Spleen (tissue), 11 donors: Measurements from ENCODE around the gene PSENEN. TPM values are rescaled to one million over a fixed set of nuclear protein-coding genes. Genes with fewer than 3 reads are reported as not detected.

Experiments used
- DNase-seq: peaks from one replicate; pipeline ENCODE4 v3.0.0-alpha.2; 2020
- H3K27ac ChIP-seq, 8 donors: fragments of 200-600 bp; sonication (generic) in 7 of 8; 1 replicate in 4 of 8; 2 replicates in 4 of 8; pipeline versions ENCODE4 v1.5.0 to v1.8.0; 2016 to 2021; ENCODE audit warnings: inconsistent platforms in 4 of 8, mild to moderate bottlenecking in 4 of 8, moderate library complexity in 1 of 8
- H3K27me3 ChIP-seq, 7 donors: fragments of 200-600 bp; sonication (generic) in 6 of 7; replicated peaks in 1 of 7; 1 replicate in 4 of 7; 2 replicates in 3 of 7; pipeline versions ENCODE4 v1.5.0 to v1.8.0; 2016 to 2021; ENCODE audit warnings: inconsistent platforms in 3 of 7, mild to moderate bottlenecking in 1 of 7
- H3K36me3 ChIP-seq, 6 donors: fragments of 200-600 bp; sonication (generic) in 5 of 6; 1 replicate in 4 of 6; 2 replicates in 2 of 6; pipeline versions ENCODE4 v1.5.0 to v1.8.0; 2016 to 2021; ENCODE audit warnings: inconsistent platforms in 2 of 6
- H3K4me1 ChIP-seq, 6 donors: fragments of 200-600 bp; sonication (generic) in 5 of 6; 1 replicate in 3 of 6; 2 replicates in 3 of 6; pipeline versions ENCODE4 v1.5.0 to v1.8.0; 2016 to 2021; ENCODE audit warnings: inconsistent platforms in 3 of 6
- H3K4me3 ChIP-seq, 8 donors: fragments of 200-600 bp; sonication (generic) in 7 of 8; 1 replicate in 4 of 8; 2 replicates in 4 of 8; pipeline versions ENCODE4 v1.5.0 to v1.8.0; 2016 to 2021; ENCODE audit warnings: inconsistent platforms in 4 of 8, mild to moderate bottlenecking in 4 of 8, moderate library complexity in 2 of 8
- H3K9me3 ChIP-seq, 8 donors: fragments of 200-600 bp; sonication (generic) in 7 of 8; 1 replicate in 4 of 8; 2 replicates in 4 of 8; pipeline versions ENCODE4 v1.5.0 to v1.8.0; 2016 to 2021; ENCODE audit warnings: inconsistent platforms in 4 of 8
- POLR2A ChIP-seq, 3 donors: fragments of 450-650 bp; IDR thresholded peaks; one replicate each; pipeline ENCODE4 v1.5.1; 2017; ENCODE audit warnings: antibody characterized with exemption in 3 of 3, mild to moderate bottlenecking in 1 of 3
- POLR2AphosphoS5 ChIP-seq, 3 donors: sonication (generic); formaldehyde crosslinking; IDR thresholded peaks; one replicate each; pipeline ENCODE4 v1.5.1; 2017; ENCODE audit warnings: antibody characterized with exemption in 3 of 3
- WGBS, 5 donors: extraction: QIAGEN DNeasy Blood & Tissue Kit in 3 of 5; methylation state at CpG; one replicate each; pipeline versions ENCODE4 v1.1.5 to v1.1.7; 2013 to 2018; 5-methylcytosine and 5-hydroxymethylcytosine counted together
- intact Hi-C: fragments of 100-400 bp; cut with DNase I; formaldehyde crosslinking; loops from one replicate; pipeline ENCODE4 v1.15.0; 2023; ENCODE audit warnings: low total_unique reads
- polyA plus RNA-seq, 3 donors: library from polyadenylated mRNA; stranded (reverse); fragments of 200-250 nt; gene quantifications; one replicate each; pipeline ENCODE4 v1.2.1, GENCODE V29; 2013
- total RNA-seq, 7 donors: library from RNA; depleted of rRNA in 3 of 7; stranded (reverse); fragments of >200 nt in 3 of 7; fragmentation: NEBNext Ultra II Directional in 4 of 7; extraction: Animal tissue kit (Norgen Biotek cat#: 25700) in 4 of 7; gene quantifications; one replicate each; pipeline versions ENCODE4 v1.1.0 to v1.2.1, GENCODE V29; 2016 to 2021
- TF ChIP-seq, protein P1 (sequence below), 11 experiments: fragments of 200-600 bp in 7 of 11; fragments of 450-650 bp in 4 of 11; sonication (generic) in 4 of 11; IDR thresholded peaks in 8 of 11; conservative IDR thresholded peaks in 3 of 11; 1 replicate in 7 of 11; 2 replicates in 4 of 11; pipeline versions ENCODE4 v1.4.0 to v1.8.0; 2016 to 2021; ENCODE audit warnings: antibody characterized with exemption in 11 of 11, inconsistent platforms in 4 of 11, mild to moderate bottlenecking in 1 of 11
- donor health status: healthy with polysubstance abuse.
- donor health status: DM: no; HTN: no; CAD: no; lungs with moderate emphysema.
- donor health status: DM: no; HTN: no; CAD: no.
- donor health status: Bipolar disorder and iron deficiency.
- donor health status: healthy.
- donor health status: DM: no; HTN: no; CAD: no.
- donor health status: DM: yes; HTN: yes; CAD: no.

Gene PSENEN
- total and polyA plus RNA-seq, 10 donors, result 37.5 to 71.3 (median 51.0) TPM

DNA sequence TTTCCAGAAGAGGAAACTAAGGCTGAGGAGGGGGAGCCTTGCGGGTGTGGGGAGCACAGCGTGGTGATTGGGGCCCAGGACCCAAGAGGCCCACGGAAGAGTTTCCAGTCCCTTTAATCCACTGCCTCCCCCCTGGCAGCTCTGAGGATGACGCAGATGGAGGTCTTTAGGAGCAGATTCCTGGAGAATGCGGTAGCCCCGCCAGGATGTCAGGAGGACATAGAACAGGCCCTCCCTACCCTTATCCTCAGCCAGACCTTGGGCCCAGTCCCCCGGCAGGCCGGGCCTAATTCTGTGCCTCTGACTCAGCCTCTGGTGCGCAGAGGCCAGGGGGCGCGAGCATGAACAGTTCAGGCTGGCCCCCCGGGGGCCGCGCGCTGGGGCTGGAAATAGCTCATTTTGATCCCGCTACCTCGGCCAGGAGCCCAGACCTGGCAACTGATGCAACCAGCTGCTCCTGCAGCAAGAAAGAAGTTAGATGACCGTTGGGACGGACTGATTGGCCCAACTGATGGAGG lies 11.8 kb downstream of the PSENEN start:
- Histone ChIP-seq H3K4me3 (peak overlapping the region; percentile 33 to 98 (median 94)), H3K27ac (peak overlapping the region in 7 of 8 donors; percentile 77 to 98 (median 96)), H3K36me3 (peaks cover 0 to 56% (median 27%) of the 10 kb centered on the region in 6 donors), H3K4me1 (peaks cover 25 to 53% (median 40%) of the 10 kb centered on the region in 6 donors), H3K9me3 (no peaks in the 10 kb centered on the region), H3K27me3 (peaks cover 0 to 23% (median 4%) of the 10 kb centered on the region in 7 donors)
- TF ChIP-seq POLR2AphosphoS5 (IDR thresholded peaks at IDR 0.05) (no peak), POLR2A (IDR thresholded peaks at IDR 0.05) (no peak)
- TF ChIP-seq, protein P1, sequence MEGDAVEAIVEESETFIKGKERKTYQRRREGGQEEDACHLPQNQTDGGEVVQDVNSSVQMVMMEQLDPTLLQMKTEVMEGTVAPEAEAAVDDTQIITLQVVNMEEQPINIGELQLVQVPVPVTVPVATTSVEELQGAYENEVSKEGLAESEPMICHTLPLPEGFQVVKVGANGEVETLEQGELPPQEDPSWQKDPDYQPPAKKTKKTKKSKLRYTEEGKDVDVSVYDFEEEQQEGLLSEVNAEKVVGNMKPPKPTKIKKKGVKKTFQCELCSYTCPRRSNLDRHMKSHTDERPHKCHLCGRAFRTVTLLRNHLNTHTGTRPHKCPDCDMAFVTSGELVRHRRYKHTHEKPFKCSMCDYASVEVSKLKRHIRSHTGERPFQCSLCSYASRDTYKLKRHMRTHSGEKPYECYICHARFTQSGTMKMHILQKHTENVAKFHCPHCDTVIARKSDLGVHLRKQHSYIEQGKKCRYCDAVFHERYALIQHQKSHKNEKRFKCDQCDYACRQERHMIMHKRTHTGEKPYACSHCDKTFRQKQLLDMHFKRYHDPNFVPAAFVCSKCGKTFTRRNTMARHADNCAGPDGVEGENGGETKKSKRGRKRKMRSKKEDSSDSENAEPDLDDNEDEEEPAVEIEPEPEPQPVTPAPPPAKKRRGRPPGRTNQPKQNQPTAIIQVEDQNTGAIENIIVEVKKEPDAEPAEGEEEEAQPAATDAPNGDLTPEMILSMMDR (IDR thresholded peaks at IDR 0.05 in 8 of 11, conservative IDR thresholded peaks at IDR 0.05 in 3 of 11), result no peak
- intact Hi-C loops, result no loop called here
- 7 to 25% (median 9%) methylated on average over 3 to 19 of the region's 19 CpGs for WGBS, 5 donors
- peak; percentile 87 for DNase-seq

DNA sequence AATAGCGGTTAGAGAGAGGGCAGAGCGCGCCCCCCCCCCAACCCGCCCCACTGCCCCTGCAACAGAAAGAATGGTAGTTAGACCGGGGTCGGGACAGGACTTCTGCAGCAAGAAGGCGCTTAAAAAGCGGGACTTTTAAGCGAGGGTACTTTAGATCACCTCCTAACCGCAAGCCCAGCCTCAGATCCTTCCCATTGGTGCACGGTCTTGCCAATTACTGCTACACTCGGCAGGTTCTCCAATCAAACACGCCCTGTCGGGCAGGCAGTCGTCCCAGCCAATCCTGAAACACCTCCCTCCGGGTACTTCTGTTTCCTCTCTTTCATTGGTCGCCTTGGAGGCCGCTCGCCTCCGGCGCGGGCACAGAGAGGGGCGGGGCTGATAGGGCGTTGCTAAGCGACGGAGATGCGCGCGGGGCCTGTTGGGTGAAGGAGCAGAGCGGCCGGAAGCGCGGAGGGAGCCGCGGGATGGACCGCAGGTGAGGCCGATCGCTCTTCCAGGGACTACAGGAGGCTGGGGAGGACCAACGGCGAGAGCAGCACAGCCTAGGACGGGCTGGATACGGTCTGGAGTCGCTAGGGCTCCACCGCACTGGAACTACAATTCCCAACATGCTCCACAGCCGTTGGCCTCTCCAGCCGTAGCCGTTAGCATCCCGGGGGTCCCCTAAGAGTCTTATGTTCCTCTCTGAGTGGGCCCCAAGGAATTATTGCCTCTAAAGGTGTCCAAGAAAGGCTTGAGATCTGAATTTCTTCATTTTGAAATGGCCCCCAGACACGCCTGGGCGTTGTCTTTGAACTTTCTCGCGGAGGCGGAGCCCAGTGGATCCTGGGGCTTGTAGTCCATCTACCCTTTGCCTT lies 12.5 kb downstream of the PSENEN start, which contains the start of gene PROSER3:
Gene PROSER3, plus strand, starts transcription at position 428 of the 860 bp plus-strand sequence. Its CDS starts 40 bp downstream, at position 468.
- intact Hi-C loops, result no loop called here
- peak; percentile 99 for DNase-seq
- peaks cover 0 to 56% (median 22%) of the 10 kb centered on the region in 6 donors for H3K36me3 ChIP-seq
- H3K27ac ChIP-seq, result peak within 1 kb of the TSS; percentile 86 to 98 (median 96)
- H3K27me3 ChIP-seq, result peaks cover 0 to 23% (median 4%) of the 10 kb centered on the region in 7 donors
- peak within 1 kb of the TSS; percentile 62 to 98 (median 94) for H3K4me3 ChIP-seq
- peaks cover 25 to 53% (median 40%) of the 10 kb centered on the region in 6 donors for H3K4me1 ChIP-seq
- TF ChIP-seq POLR2A (IDR thresholded peaks at IDR 0.05), result peak in 1 of 3 donors; percentile 13
- TF ChIP-seq, protein P1 (IDR thresholded peaks at IDR 0.05 in 8 of 11, conservative IDR thresholded peaks at IDR 0.05 in 3 of 11), result peak in 1 of 11 experiments; percentile 11
- peak; percentile 92 to 97 (median 93) for TF ChIP-seq POLR2AphosphoS5 (IDR thresholded peaks at IDR 0.05)
- 0 to 1% (median 0%) methylated on average over 30 to 53 of the region's 53 CpGs for WGBS, 5 donors
- H3K9me3 ChIP-seq, result no peaks in the 10 kb centered on the region

DNA sequence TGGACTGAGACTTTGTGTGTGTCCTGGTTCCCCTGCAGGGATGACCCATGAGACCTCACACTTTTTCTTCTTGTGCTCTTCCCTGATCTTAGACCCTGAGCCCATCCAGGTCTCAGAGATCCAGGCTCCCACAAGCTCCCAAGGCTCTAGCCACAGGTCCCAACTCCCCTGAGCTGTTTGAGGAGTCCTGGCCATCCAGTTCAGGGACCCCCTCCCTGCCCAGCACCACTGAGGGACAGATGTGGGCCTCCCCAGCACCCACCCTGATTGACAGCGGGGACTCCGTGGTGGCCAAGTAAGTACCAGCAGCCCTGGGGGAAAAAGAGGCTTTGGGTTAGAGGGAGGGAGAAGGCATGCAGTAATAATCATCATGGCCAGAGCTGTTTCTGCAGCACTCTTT lies 14.2 kb downstream of the PSENEN start:
- no peak overlapping the region for H3K4me3 ChIP-seq
- no peak overlapping the region for H3K27ac ChIP-seq
- H3K27me3 ChIP-seq, result peaks cover 0 to 23% (median 4%) of the 10 kb centered on the region in 7 donors
- TF ChIP-seq POLR2A (IDR thresholded peaks at IDR 0.05), result no peak
- TF ChIP-seq, protein P1 (IDR thresholded peaks at IDR 0.05 in 8 of 11, conservative IDR thresholded peaks at IDR 0.05 in 3 of 11), result no peak
- TF ChIP-seq POLR2AphosphoS5 (IDR thresholded peaks at IDR 0.05), result no peak
- intact Hi-C loops, result no loop called here
- peaks cover 0 to 56% (median 15%) of the 10 kb centered on the region in 6 donors for H3K36me3 ChIP-seq
- DNase-seq, result no peak
- WGBS, 5 donors, result 95 to 100% (median 96%) methylated on average over 2 of the region's 2 CpGs
- no peaks in the 10 kb centered on the region for H3K9me3 ChIP-seq
- peaks cover 25 to 51% (median 40%) of the 10 kb centered on the region in 6 donors for H3K4me1 ChIP-seq
